SJCRH30 (cell line): ENCODE data around the gene CDC42BPB. TPM values are rescaled to one million over a fixed set of nuclear protein-coding genes. Genes with fewer than 3 reads are reported as not detected.
A peak's percentile ranks its signal among the peaks of the same experiment; 100 is the strongest.

Experiments
- DNase-seq, 2 experiments: peaks; one replicate each; pipeline ENCODE4 v3.0.0-alpha.2; 2015 to 2020
- H3K27ac ChIP-seq: fragments of 250-450 bp; sonication (Bioruptor Pico); 2 replicates; pipeline ENCODE4 v1.5.1; 2020; ENCODE audit warnings: mild to moderate bottlenecking, moderate library complexity
- H3K27me3 ChIP-seq: fragments of 250-450 bp; sonication (Bioruptor Pico); 2 replicates; pipeline ENCODE4 v1.5.1; 2020; ENCODE audit warnings: mild to moderate bottlenecking, moderate library complexity
- H3K36me3 ChIP-seq: fragments of 250-450 bp; sonication (Bioruptor Pico); 2 replicates; pipeline ENCODE4 v1.5.1; 2020; ENCODE audit warnings: mild to moderate bottlenecking, moderate library complexity
- H3K4me1 ChIP-seq: fragments of 250-450 bp; sonication (Bioruptor Pico); 2 replicates; pipeline ENCODE4 v1.5.1; 2020; ENCODE audit warnings: mild to moderate bottlenecking, moderate library complexity
- H3K4me3 ChIP-seq: fragments of 250-450 bp; sonication (Bioruptor Pico); 2 replicates; pipeline ENCODE4 v1.5.1; 2020; ENCODE audit warnings: mild to moderate bottlenecking, moderate library complexity
- H3K9me3 ChIP-seq: fragments of 250-450 bp; sonication (Bioruptor Pico); replicated peaks from 2 replicates; pipeline ENCODE4 v1.5.1; 2020; ENCODE audit warnings: mild to moderate bottlenecking, moderate library complexity
- total RNA-seq: library from RNA; depleted of rRNA; stranded (reverse); fragments of >200 nt; shearing (Covaris generic); gene quantifications from 2 replicates; pipeline ENCODE4 v1.2.3, GENCODE V29; 2014

The CDC42BPB gene
- total RNA-seq, 1 experiment from 2014 or later = 43.4 TPM

DNA sequence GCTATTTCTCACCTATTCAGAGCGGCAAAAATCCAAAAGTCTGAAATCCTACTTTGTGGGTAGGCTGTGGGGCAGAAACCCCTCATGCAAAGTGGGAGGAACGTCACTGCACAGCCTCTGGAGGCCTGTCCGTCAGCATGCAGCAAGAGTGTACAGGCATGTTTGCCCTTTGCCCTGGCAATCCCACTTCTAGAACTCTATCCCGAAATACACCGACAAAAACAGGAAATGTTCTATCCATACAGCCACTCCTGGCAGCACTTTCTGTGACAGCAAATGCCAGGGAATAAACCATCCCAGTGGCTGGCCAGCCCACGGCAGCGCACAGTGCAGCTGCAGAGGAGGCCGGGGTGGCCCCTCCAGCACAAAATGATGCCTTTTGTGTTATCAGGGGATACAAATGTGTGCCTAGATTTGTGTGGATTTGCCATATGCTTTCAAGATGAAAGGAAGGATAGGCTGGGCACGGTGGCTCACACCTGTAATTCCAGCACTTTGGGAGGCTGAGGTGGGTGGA is 95.2 kb downstream of the CDC42BPB start:
- peaks cover 72% of the 10 kb centered on the region for H3K36me3 ChIP-seq

GRCh38 chr14:102958461-102958860 is 98.9 kb downstream of the CDC42BPB start:
- peaks cover 58% of the 10 kb centered on the region for H3K36me3 ChIP-seq
- DNase-seq = no peak

More for the DNA sequence above, 95.2 kb downstream of the CDC42BPB start:
- no peak for DNase-seq
- Histone ChIP-seq H3K4me1 (no peaks in the 10 kb centered on the region), H3K27me3 (no peaks in the 10 kb centered on the region), H3K27ac (no peak overlapping the region), H3K9me3 (no peaks in the 10 kb centered on the region), H3K4me3 (no peak overlapping the region)

GRCh38 chr14:102957222-102957621 is 100.1 kb downstream of the CDC42BPB start:
- Histone ChIP-seq H3K4me1 (peaks cover 3% of the 10 kb centered on the region), H3K36me3 (peaks cover 52% of the 10 kb centered on the region), H3K27me3 (no peaks in the 10 kb centered on the region), H3K9me3 (no peaks in the 10 kb centered on the region), H3K27ac (no peak overlapping the region), H3K4me3 (no peak overlapping the region)
- DNase-seq = no peak

More at GRCh38 chr14:102958461-102958860, 98.9 kb downstream of the CDC42BPB start:
- Histone ChIP-seq H3K9me3 (no peaks in the 10 kb centered on the region), H3K4me3 (no peak overlapping the region), H3K4me1 (no peaks in the 10 kb centered on the region), H3K27me3 (no peaks in the 10 kb centered on the region), H3K27ac (no peak overlapping the region)

DNA sequence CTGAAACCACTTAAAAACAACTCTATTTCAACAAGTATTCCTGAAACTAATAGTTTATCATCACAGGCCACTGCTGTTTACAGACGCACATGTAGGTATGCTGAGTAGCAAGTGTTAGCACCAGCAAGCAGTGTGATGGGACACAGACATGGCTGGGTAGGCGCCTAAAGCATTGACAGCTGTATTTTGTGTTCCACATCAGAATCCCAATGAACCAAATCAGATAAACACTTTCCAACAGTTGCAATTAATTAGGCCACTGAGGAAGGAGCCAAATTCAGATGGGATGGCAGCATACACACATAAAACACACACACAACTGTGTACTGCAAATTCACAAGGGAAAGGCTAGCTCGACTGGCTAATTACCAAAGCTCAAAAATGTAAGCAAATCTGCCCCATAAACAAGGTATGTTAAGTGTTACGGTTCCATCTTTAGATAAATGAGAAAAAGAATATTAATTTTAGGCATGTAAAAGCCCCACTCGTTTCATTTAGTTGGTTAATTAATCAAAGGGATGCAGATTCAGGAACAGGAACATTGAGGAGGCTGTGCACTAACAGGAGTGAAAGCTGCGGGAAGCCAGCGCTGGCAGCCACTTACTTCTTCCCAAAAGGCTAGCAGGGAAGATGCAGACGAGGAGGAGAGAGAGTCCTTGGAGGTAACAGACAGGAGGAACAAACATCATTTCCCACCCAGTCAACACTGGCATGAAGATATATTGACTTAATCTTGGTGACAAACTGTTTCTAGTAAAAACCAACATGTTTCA is 101.5 kb downstream of the CDC42BPB start:
- Histone ChIP-seq H3K4me1 (peaks cover 15% of the 10 kb centered on the region), H3K4me3 (no peak overlapping the region), H3K27me3 (no peaks in the 10 kb centered on the region), H3K9me3 (no peaks in the 10 kb centered on the region), H3K27ac (no peak overlapping the region), H3K36me3 (peaks cover 41% of the 10 kb centered on the region)
- DNase-seq = no peak

DNA sequence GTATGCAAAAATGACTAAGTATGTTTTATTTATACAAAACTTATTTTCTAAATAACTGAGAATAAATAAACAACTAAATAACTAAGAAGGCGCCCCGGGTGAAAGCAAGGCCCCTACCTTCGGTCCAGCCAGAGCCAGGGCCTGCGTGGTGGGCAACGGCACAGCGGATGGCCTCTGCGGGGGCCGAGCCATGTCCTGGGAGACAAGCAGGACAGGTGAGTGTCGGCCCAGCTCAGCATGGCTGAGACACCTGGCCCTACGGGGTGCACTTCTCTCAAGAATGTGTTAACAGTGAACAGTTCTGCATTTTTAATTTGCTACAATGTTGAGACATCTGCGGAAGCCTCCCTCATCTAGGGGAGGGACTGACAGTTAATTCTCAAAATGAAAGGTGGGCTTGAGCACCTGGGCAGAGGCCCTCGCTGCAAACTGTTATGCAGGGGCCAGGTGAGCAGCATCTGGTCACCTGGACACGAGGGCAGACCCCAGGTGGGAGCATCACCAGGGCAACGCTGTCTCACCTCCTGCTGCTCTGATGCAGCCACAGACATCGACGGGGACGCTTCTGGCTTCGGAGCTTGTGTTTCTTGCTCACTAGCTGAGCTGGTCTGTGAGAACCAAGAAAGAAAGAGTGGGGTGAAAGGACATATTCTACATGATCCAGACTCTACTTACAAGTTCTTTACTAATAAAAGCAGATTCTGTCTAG is 103.1 kb downstream of the CDC42BPB start:
- H3K27ac ChIP-seq = no peak overlapping the region
- H3K27me3 ChIP-seq = no peaks in the 10 kb centered on the region
- peaks cover 15% of the 10 kb centered on the region for H3K4me1 ChIP-seq
- no peak overlapping the region for H3K4me3 ChIP-seq
- no peak for DNase-seq
- H3K9me3 ChIP-seq = no peaks in the 10 kb centered on the region
- peaks cover 33% of the 10 kb centered on the region for H3K36me3 ChIP-seq

- Histone ChIP-seq H3K9me3 (no peaks in the 10 kb centered on the region), H3K36me3 (peaks cover 25% of the 10 kb centered on the region; the same call in 1 of the 2 replicates), H3K27me3 (no peaks in the 10 kb centered on the region), H3K4me3 (no peak overlapping the region), H3K4me1 (peaks cover 20% of the 10 kb centered on the region), H3K27ac (no peak overlapping the region)
- no peak for DNase-seq
These were observed 104.2 kb downstream of the CDC42BPB start for GRCh38 chr14:102953100-102953499.

DNA sequence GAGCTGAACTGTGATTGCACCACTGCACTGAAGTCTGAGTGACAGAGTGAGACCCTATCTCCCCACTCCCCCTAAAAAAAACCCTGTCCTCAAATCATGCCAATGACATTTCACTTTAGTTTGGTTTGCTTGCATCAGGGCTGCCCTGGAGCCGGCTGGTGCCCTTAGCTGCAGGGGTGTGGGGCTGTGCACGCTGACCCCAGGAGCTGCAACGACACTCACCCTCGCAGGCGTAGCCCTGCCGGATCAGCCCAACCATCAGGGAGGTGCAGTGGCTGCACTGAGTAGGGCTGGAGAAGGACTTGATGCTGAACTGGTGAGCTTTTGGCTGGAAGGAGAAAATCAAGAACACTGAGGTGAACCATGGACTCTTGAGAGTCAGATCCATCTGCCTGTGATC is 105.1 kb downstream of the CDC42BPB start:
- peaks cover 26% of the 10 kb centered on the region; the same call in 1 of the 2 replicates for H3K36me3 ChIP-seq
- no peak for DNase-seq
- H3K27ac ChIP-seq = peak overlapping the region; percentile 59; the same call in 1 of the 2 replicates
- no peaks in the 10 kb centered on the region for H3K27me3 ChIP-seq
- peaks cover 20% of the 10 kb centered on the region for H3K4me1 ChIP-seq
- no peaks in the 10 kb centered on the region for H3K9me3 ChIP-seq
- H3K4me3 ChIP-seq = no peak overlapping the region

GRCh38 chr14:102951799-102952198 is 105.5 kb downstream of the CDC42BPB start:
- no peak overlapping the region for H3K4me3 ChIP-seq
- peaks cover 20% of the 10 kb centered on the region for H3K4me1 ChIP-seq
- no peaks in the 10 kb centered on the region for H3K9me3 ChIP-seq
- H3K27ac ChIP-seq = peak overlapping the region; percentile 59
- no peaks in the 10 kb centered on the region for H3K27me3 ChIP-seq
- peak; percentile 78 to 81 for DNase-seq
- H3K36me3 ChIP-seq = peaks cover 31% of the 10 kb centered on the region; the same call in 1 of the 2 replicates

DNA sequence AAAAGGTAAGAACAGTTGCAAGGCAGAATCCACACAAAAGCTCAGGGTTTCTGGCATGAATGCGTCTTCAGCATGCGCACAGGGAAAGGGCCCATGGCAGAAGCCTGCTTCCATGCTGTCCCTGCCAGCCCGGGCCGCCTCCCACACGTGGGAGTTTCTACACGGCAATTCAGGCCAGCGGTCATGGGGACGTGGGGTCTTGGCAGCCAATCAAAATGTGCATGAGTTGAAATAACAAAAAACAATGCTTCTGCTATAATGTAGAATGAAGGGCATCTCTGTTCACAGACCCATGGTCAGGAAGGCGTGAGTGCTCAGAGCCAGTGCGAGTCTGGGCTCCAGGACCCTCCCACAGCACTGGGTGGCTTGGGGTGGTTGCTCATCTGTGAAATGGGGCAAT is 106.3 kb downstream of the CDC42BPB start:
- no peak for DNase-seq
- H3K36me3 ChIP-seq = peaks cover 27% of the 10 kb centered on the region; the same call in 1 of the 2 replicates
- peak overlapping the region; percentile 59 for H3K27ac ChIP-seq

DNA sequence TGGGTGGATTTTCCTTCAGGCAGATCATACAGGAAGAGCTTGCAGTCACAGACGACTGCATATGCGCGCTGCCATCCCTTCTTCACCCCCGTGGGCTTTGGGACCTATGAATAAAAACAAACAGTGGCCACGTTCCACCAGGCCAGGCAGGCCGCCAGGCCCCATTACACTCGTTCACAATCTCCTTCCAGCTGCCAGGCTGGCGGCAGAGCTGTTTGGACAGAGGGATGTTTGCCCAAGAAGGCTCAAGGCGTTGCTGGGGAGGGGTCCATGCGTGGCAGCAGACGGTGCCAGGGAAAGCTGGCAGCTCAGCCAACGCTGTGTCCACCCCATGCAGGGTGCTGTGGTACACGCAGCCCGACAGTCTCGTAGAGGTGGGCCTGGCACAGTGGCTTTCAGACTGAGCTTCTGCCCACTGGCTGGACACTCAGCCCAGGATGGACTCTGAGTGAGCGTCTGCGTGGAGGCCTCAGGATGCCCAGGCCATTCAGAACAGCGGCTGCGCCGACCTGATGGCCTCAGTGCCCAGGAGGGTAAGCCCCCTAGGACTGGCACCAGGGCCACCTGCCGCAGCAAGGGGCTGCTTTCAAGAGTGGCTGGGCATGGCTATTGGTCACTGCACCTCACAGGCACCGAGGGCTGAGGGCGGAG is 107.4 kb downstream of the CDC42BPB start:
- H3K27me3 ChIP-seq = no peaks in the 10 kb centered on the region
- no peaks in the 10 kb centered on the region for H3K9me3 ChIP-seq
- DNase-seq = no peak
- no peak overlapping the region for H3K4me3 ChIP-seq
- peaks cover 28% of the 10 kb centered on the region; the same call in 1 of the 2 replicates for H3K36me3 ChIP-seq
- H3K27ac ChIP-seq = no peak overlapping the region
- H3K4me1 ChIP-seq = peaks cover 20% of the 10 kb centered on the region

More for the DNA sequence above, 106.3 kb downstream of the CDC42BPB start:
- Histone ChIP-seq H3K4me1 (peaks cover 20% of the 10 kb centered on the region), H3K27me3 (no peaks in the 10 kb centered on the region), H3K4me3 (no peak overlapping the region), H3K9me3 (no peaks in the 10 kb centered on the region)

GRCh38 chr14:102949062-102949800 is 108.1 kb downstream of the CDC42BPB start:
- Histone ChIP-seq H3K9me3 (no peaks in the 10 kb centered on the region), H3K4me1 (peaks cover 20% of the 10 kb centered on the region), H3K27me3 (no peaks in the 10 kb centered on the region), H3K4me3 (no peak overlapping the region), H3K36me3 (peaks cover 29% of the 10 kb centered on the region; the same call in 1 of the 2 replicates), H3K27ac (no peak overlapping the region)
- no peak for DNase-seq

- DNase-seq = no peak
- Histone ChIP-seq H3K4me1 (peaks cover 20% of the 10 kb centered on the region), H3K27ac (no peak overlapping the region), H3K9me3 (no peaks in the 10 kb centered on the region), H3K4me3 (no peak overlapping the region), H3K27me3 (no peaks in the 10 kb centered on the region), H3K36me3 (peaks cover 27% of the 10 kb centered on the region; the same call in 1 of the 2 replicates)
These were observed 108.7 kb downstream of the CDC42BPB start for GRCh38 chr14:102948698-102949061.

GRCh38 chr14:102947321-102948103 is 109.8 kb downstream of the CDC42BPB start:
- Histone ChIP-seq H3K27ac (no peak overlapping the region), H3K36me3 (peaks cover 23% of the 10 kb centered on the region; the same call in 1 of the 2 replicates), H3K27me3 (no peaks in the 10 kb centered on the region), H3K4me3 (no peak overlapping the region), H3K4me1 (peaks cover 19% of the 10 kb centered on the region), H3K9me3 (no peaks in the 10 kb centered on the region)
- no peak for DNase-seq
